Measurements from ENCODE around the gene CTNNBIP1.

GRCh38 chr1:9957726-9958125 is 47.7 kb upstream of the CTNNBIP1 start:
- TF ChIP-seq REST (IDR thresholded peaks at IDR 0.05; ENCODE audit: low read depth) (no peak), USF1 (IDR thresholded peaks at IDR 0.05) (no peak), EP300 (IDR thresholded peaks at IDR 0.05; ENCODE audit: borderline replicate concordance) (no peak), TEAD4 (IDR thresholded peaks at IDR 0.05) (no peak), FOXM1 (IDR thresholded peaks at IDR 0.05; ENCODE audit: borderline replicate concordance, low read depth) (no peak), CEBPB (IDR thresholded peaks at IDR 0.05) (no peak), MAX (IDR thresholded peaks at IDR 0.05) (no peak), ZBTB7A (IDR thresholded peaks at IDR 0.05; ENCODE audit: low read depth) (no peak), TCF12 (IDR thresholded peaks at IDR 0.05; ENCODE audit: low read depth) (no peak), RAD21 (IDR thresholded peaks at IDR 0.05; ENCODE audit: low read depth) (no peak), YY1 (IDR thresholded peaks at IDR 0.05; ENCODE audit: low read depth) (no peak), TAF1 (IDR thresholded peaks at IDR 0.05; ENCODE audit: low read depth) (no peak)
